ENCODE measurements around the gene KCNH2. TPM values are rescaled to one million over a fixed set of nuclear protein-coding genes. Genes with fewer than 3 reads are reported as not detected.

The KCNH2 gene
- polyA plus RNA-seq, 1 of the 3 experiments (the other 2 are of a cell fraction) = 2.2 TPM

DNA sequence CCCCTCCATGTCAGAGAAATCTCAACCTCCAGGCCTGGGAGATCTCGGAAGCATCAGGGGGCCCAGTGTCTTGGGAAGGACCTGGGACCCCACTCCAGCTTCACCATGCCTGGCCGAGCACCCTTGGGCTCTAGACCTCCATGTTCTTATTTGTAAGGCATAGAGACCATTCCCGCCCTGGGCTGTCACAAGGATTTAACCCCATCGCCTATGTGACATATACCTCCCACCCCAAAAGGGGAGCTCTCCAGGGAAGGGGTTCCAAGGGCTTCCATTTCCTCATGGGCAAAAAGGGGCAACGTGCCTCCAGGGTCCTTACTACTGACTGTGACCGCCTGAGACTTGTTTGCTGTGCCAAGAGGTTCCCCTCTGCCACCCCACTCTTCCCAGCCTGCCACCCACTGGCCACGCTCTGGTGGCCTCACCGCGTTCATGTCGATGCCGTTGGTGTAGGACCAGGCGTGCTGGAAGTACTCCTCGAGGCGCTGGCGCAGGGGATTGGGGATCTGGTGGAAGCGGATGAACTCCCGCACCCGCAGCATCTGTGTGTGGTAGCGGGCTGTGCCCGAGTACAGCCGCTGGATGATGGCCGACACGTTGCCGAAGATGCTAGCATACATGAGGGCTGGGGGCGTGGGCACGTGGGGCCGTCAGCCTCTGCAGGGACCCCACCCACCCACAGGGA is 27.5 kb downstream of the KCNH2 start:
- H3K9me3 ChIP-seq = no peaks in the 10 kb centered on the region
- H3K79me2 ChIP-seq (ENCODE audit: insufficient read depth) = no peaks in the 10 kb centered on the region
- H3K4me1 ChIP-seq (ENCODE audit: control insufficient read depth in 1 of 2, insufficient read depth in 2 of 2, low read depth in 1 of 2, low read length in 1 of 2) = peaks cover 0 to 92% of the 10 kb centered on the region in 2 experiments; a peak in 2 of 4 replicates
- H3K27me3 ChIP-seq (ENCODE audit: insufficient read depth) = peaks cover 15% of the 10 kb centered on the region; the same call in 1 of the 2 replicates
- TF ChIP-seq SMC3 (IDR thresholded peaks at IDR 0.05; ENCODE audit: low read depth, low read length) = no peak
- TF ChIP-seq TEAD4 (IDR thresholded peaks at IDR 0.05; ENCODE audit: borderline replicate concordance, insufficient read depth) = no peak
- TF ChIP-seq EP300 (IDR thresholded peaks at IDR 0.05; ENCODE audit: borderline replicate concordance in 1 of 2, low read depth in 1 of 2, low read length in 1 of 2) = no peak
- no peak for TF ChIP-seq TCF12 (IDR thresholded peaks at IDR 0.05)
- peak overlapping the region in 1 of 2 experiments; percentile 89; a peak in 2 of 4 replicates for H3K27ac ChIP-seq (ENCODE audit: low read depth in 2 of 2, low read length in 1 of 2)
- H3K4me3 ChIP-seq (ENCODE audit: low read depth in 2 of 2, low read length in 1 of 2) = no peak overlapping the region
- no peaks in the 10 kb centered on the region for H3F3A ChIP-seq (replicated peaks; ENCODE audit: insufficient read depth)
- 82% methylated on average over 27 of the region's 27 CpGs for WGBS (ENCODE audit: low lambda C conversion rate)
- ChIA-PET POLR2A (no interaction called here), CTCF (interaction anchor here (0.7 to 6.6 kb wide), 7 partner anchors 9 to 67 kb away, joined by 3 to 84 read pairs (median 12); no protein-coding TSS in a partner anchor)
- H3K9me2 ChIP-seq = no peaks in the 10 kb centered on the region
- no peak for DNase-seq
- no peaks in the 10 kb centered on the region for H4K20me1 ChIP-seq (ENCODE audit: insufficient read depth)
- no peak overlapping the region for H3K9ac ChIP-seq
- H2AFZ ChIP-seq (ENCODE audit: low read depth) = no peak overlapping the region
- no peak overlapping the region for H3K4me2 ChIP-seq
- no peaks in the 10 kb centered on the region for H3K36me3 ChIP-seq (replicated peaks in 1 of 2; ENCODE audit: control insufficient read depth in 1 of 2, insufficient read depth in 2 of 2, low read length in 1 of 2)

DNA sequence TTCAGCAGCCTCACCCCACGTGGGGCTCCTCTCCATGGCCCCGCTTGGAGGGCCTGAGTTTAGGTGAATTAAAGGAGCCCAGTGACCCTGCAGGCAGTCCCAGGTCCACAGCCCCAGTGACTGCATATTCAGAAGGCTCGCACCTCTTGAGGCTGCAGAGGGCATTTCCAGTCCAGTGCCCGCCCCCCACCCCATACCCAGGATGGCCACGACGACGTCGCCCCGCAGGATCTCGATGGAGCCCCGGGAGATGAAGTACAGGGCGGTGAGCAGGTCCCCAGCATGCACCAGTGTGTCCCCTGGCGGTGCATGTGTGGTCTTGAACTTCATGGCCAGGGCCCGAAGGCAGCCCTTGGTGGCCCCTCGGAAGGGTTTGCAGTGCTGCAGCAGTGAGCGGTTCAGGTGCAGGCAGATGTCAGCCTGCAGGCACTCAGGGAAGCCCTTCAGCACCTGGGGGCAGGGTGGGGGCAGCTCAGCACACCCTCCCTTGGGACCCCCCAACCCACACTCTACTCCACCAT is 28.1 kb downstream of the KCNH2 start:
- Histone ChIP-seq H3K4me2 (peak overlapping the region; percentile 24; the same call in 1 of the 2 replicates), H3K27ac (ENCODE audit: low read depth in 2 of 2, low read length in 1 of 2) (peak overlapping the region in 1 of 2 experiments; percentile 89; a peak in 2 of 4 replicates), H3K4me3 (ENCODE audit: low read depth in 2 of 2, low read length in 1 of 2) (no peak overlapping the region), H3K9ac (no peak overlapping the region), H3K4me1 (ENCODE audit: control insufficient read depth in 1 of 2, insufficient read depth in 2 of 2, low read depth in 1 of 2, low read length in 1 of 2) (peaks cover 0 to 92% of the 10 kb centered on the region in 2 experiments; a peak in 2 of 4 replicates), H2AFZ (ENCODE audit: low read depth) (no peak overlapping the region), H4K20me1 (ENCODE audit: insufficient read depth) (no peaks in the 10 kb centered on the region), H3K9me2 (no peaks in the 10 kb centered on the region), H3K27me3 (ENCODE audit: insufficient read depth) (peaks cover 10% of the 10 kb centered on the region; the same call in 1 of the 2 replicates), H3K79me2 (ENCODE audit: insufficient read depth) (no peaks in the 10 kb centered on the region), H3K9me3 (no peaks in the 10 kb centered on the region), H3K36me3 (replicated peaks in 1 of 2; ENCODE audit: control insufficient read depth in 1 of 2, insufficient read depth in 2 of 2, low read length in 1 of 2) (no peaks in the 10 kb centered on the region), H3F3A (replicated peaks; ENCODE audit: insufficient read depth) (no peaks in the 10 kb centered on the region)
- ChIA-PET CTCF (interaction anchor here (0.7 to 6.6 kb wide), 8 partner anchors 8 to 68 kb away, joined by 3 to 84 read pairs (median 10); no protein-coding TSS in a partner anchor), POLR2A (interaction anchor here (0.7 to 1.6 kb wide), 8 partner anchors 12 to 49 kb away, joined by 3 to 9 read pairs (median 4); no protein-coding TSS in a partner anchor)
- DNase-seq = peak; percentile 60
- TF ChIP-seq FOXJ3 (CRISPR knock-in tag; IDR thresholded peaks at IDR 0.05) (no peak), RCOR1 (IDR thresholded peaks at IDR 0.05; ENCODE audit: low read length) (no peak), ELF1 (IDR thresholded peaks at IDR 0.05) (no peak), YY1 (IDR thresholded peaks at IDR 0.05; ENCODE audit: low read depth) (no peak), POLR2AphosphoS5 (IDR thresholded peaks at IDR 0.05; ENCODE audit: low read depth, low read length) (no peak), JUND (IDR thresholded peaks at IDR 0.05) (no peak)
- TF ChIP-seq, protein P1, sequence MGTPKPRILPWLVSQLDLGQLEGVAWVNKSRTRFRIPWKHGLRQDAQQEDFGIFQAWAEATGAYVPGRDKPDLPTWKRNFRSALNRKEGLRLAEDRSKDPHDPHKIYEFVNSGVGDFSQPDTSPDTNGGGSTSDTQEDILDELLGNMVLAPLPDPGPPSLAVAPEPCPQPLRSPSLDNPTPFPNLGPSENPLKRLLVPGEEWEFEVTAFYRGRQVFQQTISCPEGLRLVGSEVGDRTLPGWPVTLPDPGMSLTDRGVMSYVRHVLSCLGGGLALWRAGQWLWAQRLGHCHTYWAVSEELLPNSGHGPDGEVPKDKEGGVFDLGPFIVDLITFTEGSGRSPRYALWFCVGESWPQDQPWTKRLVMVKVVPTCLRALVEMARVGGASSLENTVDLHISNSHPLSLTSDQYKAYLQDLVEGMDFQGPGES (IDR thresholded peaks at IDR 0.05; ENCODE audit: low read depth, low read length) = no peak
- 66% methylated on average over 10 of the region's 16 CpGs for WGBS (ENCODE audit: low lambda C conversion rate)
